Measurements from ENCODE around the gene TEFM.
"Not testable (repeated sequence)": the region's sequence is repeated elsewhere in the genome, so short reads cannot be mapped to it uniquely, and the experiment has no call there.

Gene TEFM

GRCh38 chr17:30906101-30906911, at the start of gene TEFM:
TSS of gene TEFM (minus strand) at chr17:30906238. CDS start at chr17:30906198, 40 bp downstream.
- peak; percentile 11 for DNase-seq

GRCh38 chr17:30954046-30954830, 48.2 kb upstream of the TEFM start:
- no peak for DNase-seq

GRCh38 chr17:30952638-30953393, 46.8 kb upstream of the TEFM start:
- DNase-seq = no peak

GRCh38 chr17:30950669-30951399, 44.8 kb upstream of the TEFM start:
- DNase-seq = no peak

GRCh38 chr17:30950189-30950588, 44.2 kb upstream of the TEFM start:
- DNase-seq = no peak

GRCh38 chr17:30947796-30948195, 41.8 kb upstream of the TEFM start:
- DNase-seq = no peak

- no peak for DNase-seq
Observed at GRCh38 chr17:30942308-30943079, 36.5 kb upstream of the TEFM start.

- no peak for DNase-seq
Observed at GRCh38 chr17:30939051-30939689, 33.1 kb upstream of the TEFM start.

GRCh38 chr17:30933966-30934365, 27.9 kb upstream of the TEFM start:
- no peak for DNase-seq

GRCh38 chr17:30931582-30931981, 25.5 kb upstream of the TEFM start:
- not testable (repeated sequence) for DNase-seq

- no peak for DNase-seq
Observed at GRCh38 chr17:30930495-30930894, 24.5 kb upstream of the TEFM start.

- DNase-seq = not testable (repeated sequence)
Observed at GRCh38 chr17:30929861-30930260, 23.8 kb upstream of the TEFM start.

GRCh38 chr17:30929081-30929633, 23.1 kb upstream of the TEFM start:
- no peak for DNase-seq

GRCh38 chr17:30928584-30928983, 22.5 kb upstream of the TEFM start:
- no peak for DNase-seq

- DNase-seq = no peak
Observed at GRCh38 chr17:30927756-30928155, 21.7 kb upstream of the TEFM start.

GRCh38 chr17:30926516-30926915, 20.5 kb upstream of the TEFM start:
- no peak for DNase-seq

GRCh38 chr17:30924341-30924740, 18.3 kb upstream of the TEFM start:
- DNase-seq = no peak

GRCh38 chr17:30922235-30923030, 16.4 kb upstream of the TEFM start:
- DNase-seq = no peak

GRCh38 chr17:30921544-30922196, 15.6 kb upstream of the TEFM start, which contains the start of gene ADAP2:
TSS of gene ADAP2 (plus strand) at chr17:30921945. CDS start at chr17:30922015, 70 bp downstream.
- DNase-seq = no peak

All from NCI-H187 treated with DMSO at 0.1 percent for 48 hours (cell line).